ENCODE results near the gene DAPK3.
A peak's percentile ranks its signal among the peaks of the same experiment; 100 is the strongest.
"Not testable (repeated sequence)": the region's sequence is repeated elsewhere in the genome, so short reads cannot be mapped to it uniquely, and the experiment has no call there.

Gene DAPK3

DNA sequence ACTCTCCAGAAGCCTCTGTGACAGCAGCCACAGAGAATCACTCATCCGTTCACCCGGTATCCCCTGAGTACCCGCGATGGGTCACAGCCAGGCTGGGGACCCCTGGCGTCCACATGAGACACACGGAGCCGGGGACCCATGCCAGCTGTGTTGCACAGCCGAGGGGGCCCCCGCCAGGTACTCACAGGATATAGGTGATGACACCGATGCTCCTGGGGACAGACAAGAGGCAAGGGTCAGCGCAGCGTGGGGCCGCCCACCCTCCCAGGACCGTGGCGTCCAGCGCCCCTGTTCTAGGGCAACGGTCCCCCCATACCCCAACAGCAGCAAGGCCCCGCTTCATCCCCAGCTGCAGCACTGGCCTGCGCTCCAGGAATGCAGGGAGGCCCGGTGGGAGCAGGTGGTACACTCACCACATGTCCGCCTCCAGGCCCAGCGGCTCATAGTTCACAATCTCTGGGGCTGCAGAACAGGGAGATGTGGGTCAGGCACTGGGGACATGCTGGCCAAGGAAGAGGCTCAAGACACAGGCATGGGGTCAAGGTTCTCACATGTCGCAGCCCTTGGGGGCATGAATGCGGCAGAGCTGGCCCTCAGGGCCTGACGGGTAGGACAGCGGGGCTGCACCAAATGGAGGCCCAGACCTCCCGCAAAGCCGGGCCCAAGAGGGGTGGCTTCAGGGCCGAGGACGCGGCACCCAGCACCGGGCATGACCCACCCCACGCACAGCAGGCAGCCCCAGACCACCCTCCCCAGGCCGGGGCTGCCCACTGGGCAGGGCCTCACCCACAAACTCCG, 7.2 kb downstream of the DAPK3 start:
- Mint-ChIP-seq H3K4me3 (no peak overlapping the region), H3K4me1 (peaks cover 5 to 12% of the 10 kb centered on the region in 2 donors), H3K9me3 (no peaks in the 10 kb centered on the region), H3K36me3 (peaks cover 28 to 38% of the 10 kb centered on the region in 2 donors), H3K27ac (no peak overlapping the region), H3K27me3 (no peaks in the 10 kb centered on the region)
- no peak for DNase-seq
- no peak for ATAC-seq (replicated peaks)

DNA sequence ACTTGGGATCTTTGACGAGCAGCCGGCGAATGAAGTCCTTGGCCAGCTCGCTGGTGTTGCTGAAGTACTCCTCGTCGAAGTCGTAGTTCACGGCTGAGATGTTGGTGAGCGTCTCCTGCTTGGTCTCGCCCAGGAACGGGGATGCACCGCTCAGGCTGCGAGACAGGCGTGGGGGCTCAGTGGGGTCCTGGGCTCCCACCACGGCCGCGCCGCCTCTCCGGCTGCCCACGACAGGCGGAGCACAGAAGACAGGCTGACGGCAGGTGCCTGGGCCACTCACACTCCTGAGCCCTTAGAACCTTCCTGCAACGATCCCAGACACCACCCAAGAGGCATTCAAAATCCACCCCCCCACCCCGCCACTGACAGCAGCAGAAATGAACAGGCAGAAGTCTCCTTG, 9.9 kb downstream of the DAPK3 start:
- Mint-ChIP-seq H3K27me3 (no peaks in the 10 kb centered on the region), H3K27ac (no peak overlapping the region), H3K4me3 (no peak overlapping the region), H3K36me3 (peaks cover 35 to 39% of the 10 kb centered on the region in 2 donors), H3K9me3 (no peaks in the 10 kb centered on the region), H3K4me1 (no peaks in the 10 kb centered on the region)
- DNase-seq: no peak
- ATAC-seq (replicated peaks): no peak

DNA sequence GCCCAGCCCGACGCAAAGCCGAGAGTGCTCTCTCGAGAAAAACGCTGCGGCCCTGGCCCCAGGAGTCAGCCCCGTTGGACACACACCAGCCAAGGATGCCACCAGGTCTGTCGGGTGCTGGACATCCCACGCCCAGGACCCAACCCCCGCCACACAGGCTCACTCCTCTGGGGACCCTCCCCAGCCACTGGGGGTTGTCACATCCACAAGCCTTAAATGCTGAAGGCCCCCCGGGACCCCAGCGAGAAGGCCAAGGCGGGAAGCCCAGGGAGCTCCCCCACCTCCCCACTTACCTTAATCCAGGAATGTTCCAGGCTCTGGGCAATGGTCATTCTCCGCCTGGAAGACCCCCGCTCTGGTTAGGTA, 11.2 kb downstream of the DAPK3 start:
- no peaks in the 10 kb centered on the region for H3K9me3 Mint-ChIP-seq
- H3K4me3 Mint-ChIP-seq: no peak overlapping the region
- H3K4me1 Mint-ChIP-seq: peaks cover 0 to 3% of the 10 kb centered on the region in 2 donors
- ATAC-seq (replicated peaks): no peak
- H3K27ac Mint-ChIP-seq: no peak overlapping the region
- no peaks in the 10 kb centered on the region for H3K27me3 Mint-ChIP-seq
- H3K36me3 Mint-ChIP-seq: peaks cover 40% of the 10 kb centered on the region in 2 donors
- no peak for DNase-seq

DNA sequence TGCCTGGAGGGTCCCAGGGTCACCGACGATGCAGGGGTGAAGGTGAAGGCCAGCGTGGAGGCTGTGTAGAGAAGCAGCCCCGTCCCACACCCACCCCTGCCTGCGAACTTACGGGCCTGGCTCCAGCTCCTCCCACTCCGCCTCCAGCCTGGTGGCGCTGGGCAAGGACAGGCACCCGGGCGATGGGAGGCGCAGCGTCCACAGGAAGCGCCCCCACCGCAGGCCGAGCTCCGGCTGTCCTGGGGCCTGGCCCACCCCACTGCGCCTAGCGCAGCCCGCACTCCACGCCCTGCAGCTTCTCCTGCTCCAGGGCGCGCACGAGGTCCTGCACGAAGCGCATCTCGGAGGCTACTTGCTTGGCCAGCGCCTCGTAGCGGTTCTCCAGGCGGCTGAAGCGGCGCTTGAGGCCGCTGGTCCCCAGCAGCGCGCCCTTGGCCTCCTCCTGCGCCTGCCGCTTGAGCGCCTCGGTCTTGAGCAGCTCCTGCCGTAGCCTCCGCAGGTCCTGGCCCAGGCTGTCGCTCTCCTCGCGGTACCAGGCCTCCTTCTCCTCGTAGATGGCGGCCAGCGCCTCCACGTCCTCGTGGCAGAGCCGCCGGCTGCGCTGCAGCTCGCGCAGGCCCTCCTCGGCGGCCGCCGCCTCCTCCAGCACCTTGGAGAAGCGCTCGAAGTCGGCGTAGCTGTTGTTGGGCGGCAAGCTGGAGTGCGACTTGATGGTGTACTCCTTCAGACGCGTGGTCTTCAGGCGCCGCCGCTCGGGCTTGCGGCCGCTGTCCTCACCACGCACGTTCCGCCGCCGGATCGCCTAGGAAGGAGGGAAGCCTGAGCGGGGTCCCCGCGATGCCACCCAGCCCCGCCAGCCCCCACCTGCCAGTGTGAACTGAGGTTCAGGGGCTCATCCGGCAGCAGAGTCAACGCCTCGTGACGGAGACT, 11.8 kb downstream of the DAPK3 start:
- Mint-ChIP-seq H3K36me3 (peaks cover 38 to 39% of the 10 kb centered on the region in 2 donors), H3K4me1 (peaks cover 0 to 3% of the 10 kb centered on the region in 2 donors), H3K27ac (no peak overlapping the region), H3K4me3 (no peak overlapping the region), H3K9me3 (no peaks in the 10 kb centered on the region), H3K27me3 (no peaks in the 10 kb centered on the region)
- ATAC-seq (replicated peaks) (no peak), DNase-seq (no peak)

DNA sequence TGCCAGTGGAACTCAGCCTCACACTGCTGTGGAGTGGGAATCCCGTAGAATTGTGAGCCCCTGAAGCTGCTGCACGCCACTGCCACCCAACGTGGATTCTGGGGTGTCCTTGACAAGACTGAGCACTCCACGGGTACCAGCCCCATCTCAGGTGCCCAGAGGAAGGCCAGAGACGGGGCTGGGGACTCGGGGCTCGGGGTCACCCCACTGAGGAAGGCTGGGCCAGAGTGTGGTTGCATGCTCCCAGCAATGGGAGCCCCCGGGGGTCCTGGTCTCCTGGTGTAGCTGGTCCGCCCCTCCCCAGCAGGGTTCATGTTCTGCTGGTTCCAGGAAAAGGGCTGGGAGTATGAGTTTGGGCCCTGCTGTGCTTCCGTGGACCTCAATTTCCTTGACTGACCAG, 15.2 kb downstream of the DAPK3 start:
- Mint-ChIP-seq H3K4me3 (no peak overlapping the region), H3K36me3 (peaks cover 20 to 23% of the 10 kb centered on the region in 2 donors), H3K4me1 (peaks cover 5 to 12% of the 10 kb centered on the region in 2 donors), H3K27me3 (peaks cover 0 to 6% of the 10 kb centered on the region in 2 donors), H3K27ac (no peak overlapping the region), H3K9me3 (no peaks in the 10 kb centered on the region)
- ATAC-seq (replicated peaks) (no peak), DNase-seq (no peak)

DNA sequence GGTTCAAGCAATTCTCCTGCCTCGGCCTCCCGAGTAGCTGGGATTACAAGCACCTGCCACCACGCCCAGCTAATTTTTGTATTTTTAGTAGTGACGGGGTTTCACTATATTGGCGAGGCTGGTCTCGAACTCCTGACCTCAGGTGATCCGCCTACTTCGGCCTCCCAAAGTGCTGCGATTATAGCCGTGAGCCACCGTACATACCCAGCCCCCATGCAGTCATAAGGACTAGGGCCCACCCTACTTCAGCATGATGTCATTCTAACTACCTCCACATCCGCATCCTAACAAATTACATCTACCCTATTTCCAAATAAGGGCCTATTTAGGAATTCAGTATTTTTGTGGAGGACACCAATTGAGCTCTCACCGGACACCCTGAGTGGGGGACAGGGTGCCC, 15.6 kb downstream of the DAPK3 start:
- not testable (repeated sequence) for ATAC-seq (replicated peaks); H3K27me3 Mint-ChIP-seq; H3K27ac Mint-ChIP-seq; DNase-seq; H3K9me3 Mint-ChIP-seq; H3K4me3 Mint-ChIP-seq
- H3K36me3 Mint-ChIP-seq: peaks cover 20 to 23% of the 10 kb centered on the region in 2 donors
- H3K4me1 Mint-ChIP-seq: peaks cover 5 to 13% of the 10 kb centered on the region in 2 donors

DNA sequence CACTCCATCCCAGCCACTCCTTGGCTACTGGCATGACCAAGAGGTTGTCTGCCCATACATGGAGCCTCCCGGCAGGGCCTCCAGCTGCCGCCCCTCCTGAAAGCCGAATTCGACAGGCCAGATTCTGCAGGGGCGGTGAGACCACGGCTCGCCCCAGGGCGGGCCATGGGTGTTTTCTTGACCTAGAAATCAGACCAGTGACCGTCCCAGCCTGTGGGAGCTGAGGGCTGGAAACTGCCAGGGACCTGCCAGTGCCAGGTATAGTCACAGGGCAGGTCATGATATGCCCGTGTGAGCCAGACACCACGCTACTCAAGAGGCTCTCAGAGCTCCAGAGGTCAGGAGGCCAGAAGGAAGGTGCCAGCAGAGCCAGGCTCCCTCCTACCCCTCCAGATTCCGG, 16.8 kb downstream of the DAPK3 start:
- H3K27ac Mint-ChIP-seq: no peak overlapping the region
- peaks cover 0 to 6% of the 10 kb centered on the region in 2 donors for H3K27me3 Mint-ChIP-seq
- no peaks in the 10 kb centered on the region for H3K9me3 Mint-ChIP-seq
- ATAC-seq (replicated peaks): no peak
- peaks cover 5 to 13% of the 10 kb centered on the region in 2 donors for H3K4me1 Mint-ChIP-seq
- H3K36me3 Mint-ChIP-seq: peaks cover 20 to 23% of the 10 kb centered on the region in 2 donors
- no peak overlapping the region for H3K4me3 Mint-ChIP-seq
- no peak for DNase-seq

DNA sequence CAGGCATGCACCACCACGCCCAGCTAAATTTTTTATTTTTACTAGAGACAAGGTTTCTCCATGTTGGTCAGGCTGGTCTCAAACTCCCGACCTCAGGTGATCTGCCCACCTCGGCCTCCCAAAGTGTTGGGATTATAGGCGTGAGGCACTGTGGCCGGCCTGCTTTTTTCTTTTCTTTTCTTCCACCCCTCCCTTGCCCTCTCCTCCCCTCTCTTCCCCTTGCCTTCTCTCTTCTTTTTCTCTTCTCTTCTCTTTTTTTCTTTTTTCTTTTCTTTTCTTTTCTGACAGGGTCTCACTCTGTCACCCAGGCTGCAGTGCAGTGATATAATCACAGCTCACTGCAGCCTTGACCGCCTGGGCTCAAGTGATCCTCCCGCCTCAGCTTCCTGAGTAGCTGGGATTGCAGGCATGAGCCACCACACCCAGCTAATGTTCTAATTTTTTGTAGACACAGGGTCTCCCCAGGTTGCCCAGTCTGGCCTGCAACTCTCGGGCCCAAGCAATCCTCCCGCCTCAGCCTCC, 18.1 kb downstream of the DAPK3 start:
- not testable (repeated sequence) for H3K27me3 Mint-ChIP-seq; H3K9me3 Mint-ChIP-seq; H3K27ac Mint-ChIP-seq; DNase-seq; ATAC-seq (replicated peaks); H3K4me3 Mint-ChIP-seq
- Mint-ChIP-seq H3K4me1 (peaks cover 5 to 13% of the 10 kb centered on the region in 2 donors), H3K36me3 (peaks cover 15 to 19% of the 10 kb centered on the region in 2 donors)

DNA sequence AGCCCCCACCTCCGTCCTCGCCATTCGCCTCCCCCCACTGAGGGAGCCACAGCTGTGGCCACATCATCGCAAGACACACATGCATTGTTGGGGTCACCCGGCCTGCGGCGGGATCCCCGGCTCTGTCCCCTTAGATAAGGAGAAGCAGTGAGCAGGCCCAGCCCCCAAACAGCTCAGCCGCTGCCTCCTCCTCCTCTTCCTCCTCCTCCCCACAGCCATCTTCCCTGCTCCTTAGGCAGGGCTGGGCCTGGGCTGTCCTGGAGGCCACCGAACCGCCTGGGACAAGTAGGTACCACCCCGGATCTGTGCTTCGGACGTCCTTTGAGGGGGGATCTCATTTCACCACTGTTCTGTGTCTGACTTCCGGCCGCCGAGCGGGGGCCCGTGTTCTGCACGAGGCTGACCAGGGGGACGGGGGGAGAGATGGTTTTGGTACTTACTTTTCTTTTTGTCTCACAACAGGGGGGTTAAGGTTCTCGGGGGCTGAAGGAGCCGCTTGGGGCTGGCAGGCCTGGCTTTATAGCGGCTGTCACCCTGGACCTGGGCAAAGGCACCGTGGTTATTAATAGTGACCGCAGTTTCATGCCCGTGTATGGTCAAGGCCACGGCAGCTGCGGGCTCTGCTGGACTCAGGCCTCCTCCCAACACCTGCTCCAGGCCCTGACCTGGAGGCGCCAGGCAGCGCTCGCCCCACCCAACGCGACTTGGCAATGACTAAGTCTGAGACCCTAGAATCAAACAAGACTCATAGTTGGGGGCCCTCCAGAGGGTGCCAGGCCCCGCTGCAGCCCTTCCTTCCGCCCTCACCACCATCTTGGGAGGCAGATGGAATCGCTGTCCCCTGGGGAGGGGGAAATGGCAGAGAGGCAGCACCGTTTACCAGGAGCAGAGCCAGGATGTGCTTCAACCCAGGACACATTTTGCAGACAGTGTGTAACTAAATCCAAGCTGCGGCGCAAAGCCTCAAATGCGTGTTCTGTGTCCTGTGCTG, 19.7 kb downstream of the DAPK3 start:
- Mint-ChIP-seq H3K27me3 (peaks cover 0 to 6% of the 10 kb centered on the region in 2 donors), H3K27ac (no peak overlapping the region), H3K4me3 (peak overlapping the region; percentile 42 to 44), H3K4me1 (peaks cover 5 to 13% of the 10 kb centered on the region in 2 donors), H3K36me3 (peaks cover 10% of the 10 kb centered on the region in 2 donors), H3K9me3 (no peaks in the 10 kb centered on the region)
- DNase-seq (no peak), ATAC-seq (replicated peaks) (peak; percentile 49 to 56)

DNA sequence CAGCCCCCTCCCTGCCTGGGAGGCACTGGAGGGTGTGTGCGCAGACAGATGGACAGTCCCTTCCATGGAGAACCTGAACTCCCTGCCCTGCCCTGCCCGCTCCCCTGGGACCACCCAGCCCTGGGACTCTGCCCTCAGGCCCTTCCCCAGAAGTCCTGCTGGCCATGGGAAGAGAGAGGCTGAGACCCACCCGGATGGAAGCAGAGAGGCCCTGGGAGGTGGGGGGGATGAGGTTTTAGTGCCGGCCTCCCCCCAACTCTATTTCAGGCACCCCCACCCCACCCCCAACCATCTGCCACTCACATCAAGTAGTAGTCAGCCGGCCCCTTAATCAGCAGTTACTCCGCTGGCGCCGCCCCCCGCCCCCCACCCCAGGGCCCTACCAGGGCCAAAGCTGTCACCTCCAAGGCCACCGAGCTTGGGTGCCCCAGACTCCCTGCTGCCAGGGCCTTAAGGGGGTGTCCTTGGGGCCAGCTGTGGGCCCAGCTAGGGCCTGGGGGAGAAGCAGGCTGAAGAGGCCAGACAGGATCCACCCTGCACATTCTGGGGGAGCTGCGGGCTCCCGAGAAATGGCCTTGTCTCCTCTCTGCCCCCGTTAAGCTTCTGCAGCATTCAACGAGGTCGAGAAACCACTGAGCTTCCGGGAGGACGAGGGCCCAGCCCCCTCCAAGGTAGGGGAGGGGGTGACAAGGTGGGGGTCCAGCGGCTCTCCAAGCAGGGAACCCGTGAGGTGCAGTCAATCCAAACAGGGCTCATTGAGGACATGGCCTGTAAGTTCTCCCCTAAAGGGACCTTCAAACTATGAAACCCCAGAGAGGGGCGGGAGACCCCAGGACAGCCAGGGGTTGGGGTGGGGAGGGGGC, 20.7 kb downstream of the DAPK3 start:
- H3K9me3 Mint-ChIP-seq: no peaks in the 10 kb centered on the region
- H3K27me3 Mint-ChIP-seq: peaks cover 0 to 6% of the 10 kb centered on the region in 2 donors
- no peak for DNase-seq
- peaks cover 5 to 12% of the 10 kb centered on the region in 2 donors for H3K4me1 Mint-ChIP-seq
- ATAC-seq (replicated peaks): no peak
- peak overlapping the region; percentile 51 for H3K27ac Mint-ChIP-seq
- H3K4me3 Mint-ChIP-seq: no peak overlapping the region
- peaks cover 3 to 7% of the 10 kb centered on the region in 2 donors for H3K36me3 Mint-ChIP-seq

DNA sequence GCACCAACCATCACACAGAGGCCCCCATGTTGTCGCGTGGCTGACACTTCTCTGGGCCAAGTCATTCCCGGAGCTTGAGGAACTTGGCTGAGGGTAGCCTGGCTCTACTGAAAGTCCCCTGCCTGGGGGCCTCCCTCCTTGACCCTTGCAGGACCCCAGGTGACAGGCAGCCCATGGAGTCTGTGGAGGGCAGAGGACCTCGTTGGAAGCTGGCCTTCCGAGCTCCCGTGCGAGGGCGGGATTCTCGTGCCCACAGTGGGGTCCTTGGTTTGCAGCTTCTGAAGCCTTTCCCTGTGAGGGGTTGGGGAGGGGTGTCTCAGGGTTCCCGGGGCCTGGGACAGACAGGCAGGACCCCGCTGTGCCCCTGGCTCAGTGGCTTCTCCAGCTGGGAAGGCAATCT, 21.6 kb downstream of the DAPK3 start:
- H3K4me1 Mint-ChIP-seq: peaks cover 5 to 9% of the 10 kb centered on the region in 2 donors
- no peak overlapping the region for H3K27ac Mint-ChIP-seq
- ATAC-seq (replicated peaks): no peak
- peaks cover 0 to 3% of the 10 kb centered on the region in 2 donors for H3K36me3 Mint-ChIP-seq
- no peak overlapping the region for H3K4me3 Mint-ChIP-seq
- peaks cover 0 to 6% of the 10 kb centered on the region in 2 donors for H3K27me3 Mint-ChIP-seq
- no peak for DNase-seq
- no peaks in the 10 kb centered on the region for H3K9me3 Mint-ChIP-seq

DNA sequence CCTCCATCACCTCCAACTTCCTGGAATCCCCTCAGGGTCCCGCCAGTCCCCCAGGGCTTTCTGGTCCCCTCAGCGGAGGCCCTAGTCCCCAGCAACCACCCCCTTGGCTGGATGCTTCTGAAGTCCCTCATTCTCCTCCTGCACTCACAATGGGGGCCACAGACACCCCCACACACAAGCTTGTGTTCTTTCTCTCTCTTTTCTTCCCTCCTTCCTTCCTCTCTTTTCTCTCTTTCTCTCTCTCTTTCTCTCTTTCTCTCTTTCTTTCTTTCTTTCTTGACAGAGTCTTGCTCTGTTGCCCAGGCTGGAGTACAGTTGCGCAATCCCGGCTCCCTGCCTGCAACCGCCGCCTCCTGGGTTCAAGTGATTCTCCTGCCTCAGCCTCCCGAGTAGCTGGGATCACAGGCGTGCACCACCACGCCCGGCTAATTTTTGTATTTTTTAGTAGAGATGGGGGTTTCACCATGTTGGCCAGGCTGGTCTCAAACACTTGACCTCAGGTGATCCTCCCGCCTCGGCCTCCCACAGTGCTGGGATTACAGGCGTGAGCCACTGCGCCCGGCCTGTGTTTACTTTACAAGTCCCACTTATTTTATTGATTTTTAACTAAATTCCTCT, 23.5 kb downstream of the DAPK3 start:
- not testable (repeated sequence) for ATAC-seq (replicated peaks); H3K4me3 Mint-ChIP-seq

More for the DNA sequence above, 23.5 kb downstream of the DAPK3 start:
- H3K27me3 Mint-ChIP-seq, H3K9me3 Mint-ChIP-seq, DNase-seq, H3K27ac Mint-ChIP-seq, H3K4me1 Mint-ChIP-seq, H3K36me3 Mint-ChIP-seq: not testable (repeated sequence)

Data from stimulated activated naive B cell treated with anti-CD40 and anti-IgM and Interleukin-4, amounts not matched to agents 10 μg/mL and 1 μg/mL and 100 μg/mL, for 72 hours (primary cell).